Measurements from ENCODE around the gene TRPC4AP. TPM values are rescaled to one million over a fixed set of nuclear protein-coding genes. Genes with fewer than 3 reads are reported as not detected.

Gene TRPC4AP
- total and polyA plus RNA-seq, 2 of the 8 experiments (the other 6 are each of a cell fraction or from before 2014, with no cell fraction given), result 73.1 to 74.8 TPM

DNA sequence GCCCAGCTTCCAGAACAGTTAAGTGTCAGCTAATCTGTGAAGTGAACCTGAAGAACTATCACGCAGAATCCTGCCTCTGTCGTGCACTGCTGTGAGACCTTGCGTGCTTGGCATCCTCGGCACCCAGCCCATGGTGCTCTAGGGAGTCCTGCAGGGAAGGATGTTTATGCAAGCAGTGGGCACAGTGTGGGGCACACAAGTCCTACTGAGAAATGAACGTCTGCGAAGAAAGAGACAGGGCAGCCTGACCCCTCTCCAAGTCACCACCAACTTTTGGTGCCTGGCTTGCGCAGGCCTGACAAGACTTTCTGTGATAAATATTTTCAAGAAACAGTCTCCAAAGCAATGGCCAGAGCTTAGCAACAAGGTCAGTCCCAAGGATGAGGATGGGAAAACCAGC lies 69.0 kb downstream of the TRPC4AP start (continued):
- no peak for TF ChIP-seq CHD7 (IDR thresholded peaks at IDR 0.05; ENCODE audit: insufficient replicate concordance, low read length)
- TF ChIP-seq SIN3A (conservative IDR thresholded peaks at IDR 0.05 in 1 of 2, IDR thresholded peaks at IDR 0.05 in 1 of 2; ENCODE audit: low read depth in 1 of 2, low read length in 2 of 2), result no peak
- TF ChIP-seq TAF7 (optimal IDR thresholded peaks at IDR 0.05; ENCODE audit: borderline replicate concordance, low read depth, low read length), result no peak

Data from H1 (cell line).